Tibial nerve (tissue), 4 donors: ENCODE data around the gene TMEM82.

ENCODE experiments used
- CTCF ChIP-seq, 5 experiments: fragments of 200-600 bp in 3 of 5; fragments of 450-650 bp in 2 of 5; sonication (generic) in 3 of 5; IDR thresholded peaks; one replicate each; pipeline ENCODE4 v1.5.1; 2016 to 2019; ENCODE audit warnings: antibody characterized with exemption in 5 of 5, mild to moderate bottlenecking in 3 of 5, moderate library complexity in 2 of 5
- EP300 ChIP-seq, 2 donors: sonication (generic); formaldehyde crosslinking; IDR thresholded peaks; one replicate each; pipeline ENCODE4 v1.6.1; 2017; ENCODE audit warnings: antibody characterized with exemption in 2 of 2, mild to moderate bottlenecking in 1 of 2
- POLR2A ChIP-seq, 2 donors: fragments of 450-650 bp; IDR thresholded peaks; one replicate each; pipeline ENCODE4 v1.6.1; 2017; ENCODE audit warnings: antibody characterized with exemption in 2 of 2, mild to moderate bottlenecking in 2 of 2, moderate library complexity in 2 of 2

- no peak for TF ChIP-seq CTCF (IDR thresholded peaks at IDR 0.05)
- no peak for TF ChIP-seq POLR2A (IDR thresholded peaks at IDR 0.05)
- no peak for TF ChIP-seq EP300 (IDR thresholded peaks at IDR 0.05)
These were observed 41.8 kb upstream of the TMEM82 start for GRCh38 chr1:15700508-15700907.
